Adrenal gland (tissue), 5 donors: ENCODE measurements around the gene TNS1.

Experiments
- CTCF ChIP-seq, 6 experiments: fragments of 450-650 bp in 4 of 6; fragments of 200-600 bp in 2 of 6; sonication (generic) in 1 of 6; IDR thresholded peaks; 1 replicate in 5 of 6; 2 replicates in 1 of 6; pipeline versions ENCODE4 v1.5.1 to v1.8.0; 2016 to 2021; ENCODE audit warnings: antibody characterized with exemption in 6 of 6, mild to moderate bottlenecking in 2 of 6, moderate library complexity in 1 of 6
- POLR2A ChIP-seq, 2 donors: fragments of 450-650 bp; IDR thresholded peaks; one replicate each; pipeline ENCODE4 v1.6.1; 2017; ENCODE audit warnings: antibody characterized with exemption in 2 of 2, mild to moderate bottlenecking in 2 of 2, moderate library complexity in 1 of 2
- donor health status: DM: no; HTN: no; CAD: no.

DNA sequence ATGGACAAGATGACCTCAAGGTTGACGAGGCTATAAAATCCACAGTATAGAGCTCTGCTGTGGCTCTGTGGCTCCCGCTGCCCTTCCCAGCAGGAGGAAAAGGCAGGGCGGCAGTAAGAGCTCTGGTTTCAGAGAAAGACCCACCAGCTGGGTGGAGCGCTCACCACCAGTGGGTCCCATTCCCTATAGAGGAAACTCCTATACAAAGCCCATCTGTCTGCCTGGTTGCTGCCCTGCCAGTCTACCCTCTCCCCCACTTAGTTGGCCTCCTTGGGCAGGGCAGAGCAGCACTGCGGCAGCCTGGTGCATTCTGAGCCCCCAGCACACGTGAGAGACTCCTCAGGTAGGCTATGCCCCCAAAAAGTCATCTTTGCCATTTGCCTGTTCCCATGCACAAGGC, 26.5 kb downstream of the TNS1 start:
- TF ChIP-seq POLR2A (IDR thresholded peaks at IDR 0.05) (no peak), CTCF (IDR thresholded peaks at IDR 0.05) (no peak)
